ENCODE results near the gene CNTNAP5. TPM values are rescaled to one million over a fixed set of nuclear protein-coding genes. Genes with fewer than 3 reads are reported as not detected.
"Not testable (repeated sequence)": the region's sequence is repeated elsewhere in the genome, so short reads cannot be mapped to it uniquely, and the experiment has no call there.

Gene CNTNAP5
- total RNA-seq, 2 donors from 2014 or later, result not detected

DNA sequence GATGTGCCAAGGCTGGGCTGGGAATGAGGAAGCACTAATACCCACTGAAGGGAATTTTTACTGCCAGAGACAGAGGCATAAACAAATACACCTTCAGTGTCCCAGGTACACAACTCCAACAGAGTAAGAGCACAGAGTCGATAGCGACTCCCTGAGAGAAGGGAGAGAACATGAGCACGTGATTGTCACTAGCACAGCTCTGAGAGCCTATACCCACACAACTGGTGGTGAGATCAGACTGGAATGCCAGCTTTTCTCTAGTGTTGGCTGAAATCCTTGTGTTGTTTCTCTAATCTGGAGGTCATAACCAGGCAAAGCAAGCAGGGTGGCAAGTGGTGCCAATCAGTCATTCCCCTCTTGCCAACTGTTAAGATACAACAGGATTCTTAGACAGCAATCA is 377.2 kb downstream of the CNTNAP5 start:
- H3K4me3 ChIP-seq, result no peak overlapping the region
- no peak overlapping the region for H3K27ac ChIP-seq
- no peaks in the 10 kb centered on the region for H3K9me3 ChIP-seq
- H3K27me3 ChIP-seq (replicated peaks; ENCODE audit: insufficient read depth), result no peaks in the 10 kb centered on the region
- no peak for ATAC-seq (ENCODE audit: insufficient number of reproducible peaks, low FRiP score, low read depth)
- DNase-seq (ENCODE audit: low spot score), result no peak
- TF ChIP-seq, protein P1, sequence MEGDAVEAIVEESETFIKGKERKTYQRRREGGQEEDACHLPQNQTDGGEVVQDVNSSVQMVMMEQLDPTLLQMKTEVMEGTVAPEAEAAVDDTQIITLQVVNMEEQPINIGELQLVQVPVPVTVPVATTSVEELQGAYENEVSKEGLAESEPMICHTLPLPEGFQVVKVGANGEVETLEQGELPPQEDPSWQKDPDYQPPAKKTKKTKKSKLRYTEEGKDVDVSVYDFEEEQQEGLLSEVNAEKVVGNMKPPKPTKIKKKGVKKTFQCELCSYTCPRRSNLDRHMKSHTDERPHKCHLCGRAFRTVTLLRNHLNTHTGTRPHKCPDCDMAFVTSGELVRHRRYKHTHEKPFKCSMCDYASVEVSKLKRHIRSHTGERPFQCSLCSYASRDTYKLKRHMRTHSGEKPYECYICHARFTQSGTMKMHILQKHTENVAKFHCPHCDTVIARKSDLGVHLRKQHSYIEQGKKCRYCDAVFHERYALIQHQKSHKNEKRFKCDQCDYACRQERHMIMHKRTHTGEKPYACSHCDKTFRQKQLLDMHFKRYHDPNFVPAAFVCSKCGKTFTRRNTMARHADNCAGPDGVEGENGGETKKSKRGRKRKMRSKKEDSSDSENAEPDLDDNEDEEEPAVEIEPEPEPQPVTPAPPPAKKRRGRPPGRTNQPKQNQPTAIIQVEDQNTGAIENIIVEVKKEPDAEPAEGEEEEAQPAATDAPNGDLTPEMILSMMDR (IDR thresholded peaks at IDR 0.05), result no peak
- H3K4me1 ChIP-seq (ENCODE audit: control insufficient read depth in 1 of 2, low read depth in 2 of 2), result no peaks in the 10 kb centered on the region
- no peaks in the 10 kb centered on the region for H3K36me3 ChIP-seq

DNA sequence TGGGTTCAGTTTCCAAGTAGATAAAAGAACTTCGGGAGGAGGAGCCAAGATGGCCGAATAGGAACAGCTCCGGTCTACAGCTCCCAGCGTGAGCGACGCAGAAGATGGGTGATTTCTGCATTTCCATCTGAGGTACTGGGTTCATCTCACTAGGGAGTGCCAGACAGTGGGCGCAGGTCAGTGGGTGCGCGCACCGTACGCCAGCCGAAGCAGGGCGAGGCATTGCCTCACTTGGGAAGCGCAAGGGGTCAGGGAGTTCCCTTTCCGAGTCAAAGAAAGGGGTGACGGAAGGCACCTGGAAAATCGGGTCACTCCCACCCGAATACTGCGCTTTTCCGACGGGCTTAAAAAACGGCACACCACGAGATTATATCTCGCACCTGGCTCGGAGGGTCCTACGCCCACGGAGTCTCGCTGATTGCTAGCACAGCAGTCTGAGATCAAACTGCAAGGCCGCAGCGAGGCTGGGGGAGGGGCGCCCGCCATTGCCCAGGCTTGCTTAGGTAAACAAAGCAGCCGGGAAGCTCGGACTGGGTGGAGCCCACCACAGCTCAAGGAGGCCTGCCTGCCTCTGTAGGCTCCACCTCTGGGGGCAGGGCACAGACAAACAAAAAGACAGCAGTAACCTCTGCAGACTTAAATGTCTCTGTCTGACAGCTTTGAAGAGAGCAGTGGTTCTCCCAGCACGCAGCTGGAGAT is 382.9 kb downstream of the CNTNAP5 start:
- not testable (repeated sequence) for H3K4me1 ChIP-seq (ENCODE audit: control insufficient read depth in 1 of 2, low read depth in 2 of 2); H3K27me3 ChIP-seq (replicated peaks; ENCODE audit: insufficient read depth); H3K4me3 ChIP-seq; H3K36me3 ChIP-seq; H3K9me3 ChIP-seq; ATAC-seq (ENCODE audit: insufficient number of reproducible peaks, low FRiP score, low read depth); DNase-seq (ENCODE audit: low spot score); H3K27ac ChIP-seq

DNA sequence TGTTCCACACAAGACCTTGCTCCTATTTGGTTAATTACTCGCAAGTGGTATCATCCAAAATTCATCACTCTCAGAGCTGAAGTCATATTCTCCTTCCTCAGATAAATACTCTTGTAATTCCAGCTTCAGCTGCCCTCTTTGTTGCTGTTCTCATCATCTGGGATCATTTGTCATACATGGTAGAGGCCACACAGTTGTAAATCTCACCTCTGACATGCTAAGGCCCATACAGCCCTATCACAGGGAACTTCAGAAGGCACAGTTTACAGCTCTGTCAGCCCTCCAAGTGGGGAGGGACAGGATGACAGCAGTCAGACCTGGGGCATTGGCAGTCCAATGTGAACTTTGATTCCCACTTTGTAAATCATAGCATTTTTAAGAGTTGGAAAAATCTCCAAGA is 399.0 kb downstream of the CNTNAP5 start:
- ATAC-seq (ENCODE audit: insufficient number of reproducible peaks, low FRiP score, low read depth), result no peak
- H3K27me3 ChIP-seq (replicated peaks; ENCODE audit: insufficient read depth), result no peaks in the 10 kb centered on the region
- no peaks in the 10 kb centered on the region for H3K9me3 ChIP-seq
- TF ChIP-seq, protein P1 (IDR thresholded peaks at IDR 0.05), result no peak
- no peak overlapping the region for H3K4me3 ChIP-seq
- H3K27ac ChIP-seq, result no peak overlapping the region
- peaks cover 0 to 11% of the 10 kb centered on the region in 2 donors for H3K4me1 ChIP-seq (ENCODE audit: control insufficient read depth in 1 of 2, low read depth in 2 of 2)
- no peaks in the 10 kb centered on the region for H3K36me3 ChIP-seq
- DNase-seq (ENCODE audit: low spot score), result no peak

DNA sequence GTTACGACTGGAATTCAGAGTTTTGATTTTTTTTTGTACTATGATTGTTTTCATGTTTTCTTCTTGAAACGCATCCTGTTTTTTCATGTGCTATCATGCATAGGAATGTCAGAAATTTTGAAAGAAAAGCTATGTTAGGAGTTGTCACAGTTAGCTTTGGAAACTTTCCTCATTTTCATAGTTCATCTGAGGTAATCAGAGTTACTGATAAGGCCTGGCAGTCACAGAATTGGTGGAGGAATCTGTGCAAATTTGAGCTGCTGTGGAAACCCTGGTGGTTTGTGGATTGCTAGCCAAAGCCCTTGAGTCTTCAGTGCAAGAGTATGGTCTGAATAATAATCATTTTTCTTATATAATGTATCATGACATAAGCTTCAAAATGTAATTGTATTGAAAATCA is 401.0 kb downstream of the CNTNAP5 start:
- ATAC-seq (ENCODE audit: insufficient number of reproducible peaks, low FRiP score, low read depth), result no peak
- TF ChIP-seq, protein P1 (IDR thresholded peaks at IDR 0.05), result no peak
- DNase-seq (ENCODE audit: low spot score), result no peak

DNA sequence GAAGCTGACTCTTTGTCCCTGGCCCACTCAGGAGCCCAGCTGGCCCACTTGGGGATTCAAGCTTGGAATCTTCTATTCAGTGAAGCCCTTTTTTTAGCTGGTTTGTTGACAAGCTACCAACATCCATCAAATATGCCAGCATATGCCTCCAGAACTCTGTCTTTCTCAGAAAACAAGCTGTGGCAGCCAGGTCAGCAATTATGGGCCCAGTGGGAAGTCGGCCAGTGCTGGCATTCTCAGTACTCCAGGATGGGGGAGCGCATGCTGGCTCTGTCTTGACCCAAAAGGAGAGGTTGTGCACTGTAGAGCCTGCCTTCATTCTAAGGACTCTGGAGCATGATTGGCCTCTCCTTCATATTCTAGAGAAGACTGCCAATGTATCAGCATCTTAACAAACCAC is 401.5 kb downstream of the CNTNAP5 start:
- TF ChIP-seq, protein P1 (IDR thresholded peaks at IDR 0.05), result no peak
- DNase-seq (ENCODE audit: low spot score) (no peak), ATAC-seq (ENCODE audit: insufficient number of reproducible peaks, low FRiP score, low read depth) (no peak)
- H3K27ac ChIP-seq, result no peak overlapping the region
- H3K4me3 ChIP-seq, result no peak overlapping the region
- peaks cover 0 to 11% of the 10 kb centered on the region in 2 donors for H3K4me1 ChIP-seq (ENCODE audit: control insufficient read depth in 1 of 2, low read depth in 2 of 2)
- no peaks in the 10 kb centered on the region for H3K27me3 ChIP-seq (replicated peaks; ENCODE audit: insufficient read depth)
- no peaks in the 10 kb centered on the region for H3K36me3 ChIP-seq
- no peaks in the 10 kb centered on the region for H3K9me3 ChIP-seq

More for the DNA sequence above, 401.0 kb downstream of the CNTNAP5 start:
- Histone ChIP-seq H3K27ac (no peak overlapping the region), H3K4me1 (ENCODE audit: control insufficient read depth in 1 of 2, low read depth in 2 of 2) (peaks cover 0 to 11% of the 10 kb centered on the region in 2 donors), H3K27me3 (replicated peaks; ENCODE audit: insufficient read depth) (no peaks in the 10 kb centered on the region), H3K36me3 (no peaks in the 10 kb centered on the region), H3K9me3 (no peaks in the 10 kb centered on the region), H3K4me3 (no peak overlapping the region)

DNA sequence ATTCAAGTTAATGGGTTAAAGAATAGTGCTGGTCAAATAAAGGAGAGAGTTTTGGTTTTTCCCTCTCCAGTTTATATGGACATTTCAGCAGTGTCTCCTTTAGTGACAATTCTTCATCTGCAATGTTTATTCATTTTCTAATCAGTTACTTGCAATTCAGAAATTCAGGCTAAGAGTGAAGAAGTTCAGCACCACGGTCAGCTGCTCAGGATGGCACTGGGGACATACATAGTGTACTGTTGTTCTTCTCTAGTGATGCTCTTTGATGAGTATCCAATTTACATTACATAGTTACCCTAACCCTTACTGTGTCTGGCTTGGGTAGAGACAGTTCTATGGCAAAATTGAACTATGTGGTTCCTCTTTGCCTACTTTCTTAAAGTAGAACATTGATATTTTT is 412.7 kb downstream of the CNTNAP5 start:
- H3K9me3 ChIP-seq, result no peaks in the 10 kb centered on the region
- DNase-seq (ENCODE audit: low spot score), result no peak
- TF ChIP-seq, protein P1 (IDR thresholded peaks at IDR 0.05), result no peak
- H3K36me3 ChIP-seq, result no peaks in the 10 kb centered on the region
- no peaks in the 10 kb centered on the region for H3K27me3 ChIP-seq (replicated peaks; ENCODE audit: insufficient read depth)
- H3K4me1 ChIP-seq (ENCODE audit: control insufficient read depth in 1 of 2, low read depth in 2 of 2), result no peaks in the 10 kb centered on the region
- ATAC-seq (ENCODE audit: insufficient number of reproducible peaks, low FRiP score, low read depth), result no peak
- H3K27ac ChIP-seq, result no peak overlapping the region
- no peak overlapping the region for H3K4me3 ChIP-seq
